GM18861 (cell line): ENCODE measurements around the gene SNCAIP.
"Not testable (repeated sequence)": the region's sequence is repeated elsewhere in the genome, so short reads cannot be mapped to it uniquely, and the experiment has no call there.

Experiments
- ATAC-seq: cut with Tn5 transposase; IDR thresholded peaks from one replicate; pipeline ENCODE4 v1.9.1; 2021; ENCODE audit not compliant: unreplicated experiment

SNCAIP gene

GRCh38 chr5:122457178-122457826 is 145.3 kb downstream of the SNCAIP start:
- ATAC-seq = no peak

GRCh38 chr5:122458278-122458872 is 146.3 kb downstream of the SNCAIP start:
- ATAC-seq = peak; percentile 70

GRCh38 chr5:122462486-122462885 is 150.4 kb downstream of the SNCAIP start:
- no peak for ATAC-seq

GRCh38 chr5:122463221-122463620 is 151.2 kb downstream of the SNCAIP start:
- peak; percentile 65 for ATAC-seq

DNA sequence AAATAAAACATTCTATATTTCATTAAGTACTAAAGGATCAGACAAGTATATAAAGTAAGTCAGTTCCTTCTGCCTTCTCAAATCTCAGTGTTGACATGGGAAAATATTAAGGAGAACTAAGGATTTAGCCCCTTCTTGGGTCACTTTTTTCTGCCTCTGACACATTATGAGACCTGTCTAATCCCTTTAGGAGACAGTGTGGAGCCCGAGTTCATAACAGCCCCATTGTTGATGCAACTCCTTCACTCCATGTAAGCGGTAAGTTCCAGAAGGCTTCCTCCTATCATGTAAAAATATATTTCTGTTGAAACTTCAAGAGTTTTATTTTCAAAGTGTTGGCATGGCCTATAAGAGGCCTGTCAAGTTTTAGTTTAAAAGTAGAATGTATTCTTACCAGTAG is 152.2 kb downstream of the SNCAIP start:
- ATAC-seq = no peak

DNA sequence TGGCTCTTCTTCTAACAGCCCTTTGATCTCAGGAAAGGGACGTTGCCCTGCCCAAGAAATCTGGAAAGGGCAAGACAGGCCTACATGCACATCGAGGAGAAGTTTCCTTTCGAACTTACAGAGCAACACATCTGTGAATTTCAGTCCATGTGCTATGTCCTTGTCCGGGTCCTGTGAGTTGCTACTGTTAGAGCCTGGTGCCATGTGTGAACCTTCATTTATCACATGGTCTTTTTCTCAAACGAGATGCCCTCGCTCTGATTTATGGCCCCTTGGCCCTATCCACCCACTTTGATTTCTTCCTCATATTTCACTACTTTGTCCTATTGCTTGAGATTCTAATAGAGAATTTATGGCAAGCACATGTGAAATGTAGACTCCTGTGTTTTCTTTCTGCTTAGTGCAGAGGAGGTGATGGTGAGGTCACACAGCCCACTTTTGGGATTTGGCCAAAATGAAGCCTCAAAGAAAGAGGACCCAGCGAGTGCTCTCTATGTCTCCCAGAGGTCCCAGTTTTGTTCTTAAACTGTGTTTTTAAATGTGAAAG is 153.1 kb downstream of the SNCAIP start:
- no peak for ATAC-seq

GRCh38 chr5:122465994-122466393 is 154.0 kb downstream of the SNCAIP start:
- ATAC-seq = no peak

- no peak for ATAC-seq
Observed at GRCh38 chr5:122468351-122469116, 156.5 kb downstream of the SNCAIP start.

DNA sequence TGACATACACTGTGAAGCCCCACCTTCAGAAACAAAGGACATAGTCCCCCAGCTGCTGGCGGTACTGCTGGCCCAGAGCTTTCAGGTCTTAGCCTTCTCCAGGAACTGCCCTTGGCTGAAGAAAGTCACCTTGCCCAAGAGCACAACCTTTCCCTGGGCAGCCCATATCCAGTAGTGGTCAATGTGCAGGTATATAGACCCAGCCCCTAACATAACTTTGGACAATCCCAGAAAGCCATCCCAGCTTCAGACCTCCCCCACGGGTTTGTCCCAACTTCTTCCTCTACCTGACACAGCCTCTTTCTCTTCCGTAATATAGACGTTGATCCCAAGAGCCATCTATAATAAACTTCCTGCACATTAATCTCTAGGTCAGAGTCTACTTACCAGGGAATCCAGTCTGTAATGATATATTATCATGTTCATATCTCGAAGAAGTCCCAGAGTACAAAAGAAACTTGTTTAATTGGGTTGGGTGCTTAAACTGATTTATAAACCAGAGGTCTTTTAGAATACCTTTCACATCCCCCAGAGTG is 157.4 kb downstream of the SNCAIP start:
- no peak for ATAC-seq

GRCh38 chr5:122470365-122470764 is 158.3 kb downstream of the SNCAIP start:
- ATAC-seq = no peak

- no peak for ATAC-seq
Observed at GRCh38 chr5:122471031-122471751, 159.2 kb downstream of the SNCAIP start.

GRCh38 chr5:122471752-122472061 is 159.7 kb downstream of the SNCAIP start:
- no peak for ATAC-seq

- ATAC-seq = no peak
Observed at GRCh38 chr5:122473138-122473843, 161.3 kb downstream of the SNCAIP start.

DNA sequence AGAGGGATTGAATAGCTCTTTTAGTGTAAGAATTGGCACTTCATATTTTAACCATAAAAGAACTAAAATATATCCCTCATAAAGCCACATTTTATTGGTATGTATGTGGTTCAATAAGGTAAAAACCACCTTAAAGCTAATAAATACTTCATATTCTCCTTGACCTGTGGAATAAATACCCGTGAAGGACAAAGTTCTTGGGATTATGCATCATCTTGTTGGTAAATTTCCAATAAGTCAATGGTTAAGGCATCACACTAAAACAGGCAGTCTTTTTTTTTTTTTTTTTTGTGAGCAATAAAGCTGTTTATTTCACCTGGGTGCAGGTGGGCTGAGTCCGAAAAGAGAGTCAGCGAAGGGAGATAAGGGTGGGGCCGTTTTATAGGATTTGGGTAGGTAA is 161.9 kb downstream of the SNCAIP start:
- ATAC-seq = no peak

- no peak for ATAC-seq
Observed at GRCh38 chr5:122478741-122479442, 166.9 kb downstream of the SNCAIP start.

DNA sequence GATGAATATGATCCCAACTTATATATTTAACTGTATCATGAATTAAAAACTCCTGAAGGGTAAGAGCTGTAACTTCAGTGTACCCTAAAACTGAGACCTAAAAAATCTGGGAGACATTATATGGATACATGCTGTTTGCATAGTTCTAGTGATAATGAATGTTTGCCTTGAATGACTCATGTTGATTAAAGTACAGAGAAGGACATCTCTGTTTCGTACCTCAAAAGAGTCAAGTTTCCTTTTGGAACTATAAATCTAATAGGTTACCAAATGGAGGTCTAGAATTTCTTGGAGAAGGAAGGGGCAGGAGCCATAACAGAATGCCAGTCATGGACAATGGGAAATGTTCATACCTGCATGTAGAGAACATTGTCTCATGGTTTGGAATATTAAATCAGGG is 168.1 kb downstream of the SNCAIP start:
- no peak for ATAC-seq

DNA sequence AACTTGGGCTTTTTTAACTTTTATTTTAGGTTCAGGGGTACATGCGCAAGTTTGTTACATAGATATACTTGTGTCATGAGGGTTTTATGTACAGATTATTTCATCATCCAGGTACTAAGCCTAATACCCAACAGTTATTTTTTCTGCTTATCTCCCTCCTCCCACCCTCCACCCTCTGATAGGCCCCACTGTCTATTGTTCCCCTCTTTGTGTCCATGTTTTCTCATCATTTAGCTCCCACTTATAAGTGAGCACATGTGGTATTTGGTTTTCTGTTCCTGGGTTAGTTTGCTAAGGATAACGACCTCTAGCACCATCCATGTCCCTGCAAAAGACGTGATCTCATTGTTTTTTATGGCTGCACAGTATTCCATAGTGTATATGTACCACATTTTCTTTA is 172.1 kb downstream of the SNCAIP start:
- no peak for ATAC-seq

DNA sequence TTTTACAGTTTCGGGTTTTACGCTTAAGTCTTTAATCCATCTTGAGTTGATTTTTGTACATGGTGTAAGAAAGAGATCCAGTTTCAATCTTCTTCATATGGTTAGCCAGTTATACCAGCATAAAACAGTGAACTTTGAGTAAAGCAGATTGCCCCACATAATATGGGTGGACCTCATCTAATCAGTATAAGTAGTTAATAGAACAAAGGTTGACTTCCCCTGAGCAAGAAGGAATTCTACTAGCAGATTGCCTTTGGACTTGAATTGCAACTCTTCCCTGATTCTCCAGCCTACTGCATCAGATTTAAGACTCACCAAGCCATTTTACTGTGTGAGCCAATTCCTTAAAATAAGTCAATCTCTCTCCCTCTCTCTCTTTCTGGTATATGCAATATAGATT is 173.2 kb downstream of the SNCAIP start:
- no peak for ATAC-seq

DNA sequence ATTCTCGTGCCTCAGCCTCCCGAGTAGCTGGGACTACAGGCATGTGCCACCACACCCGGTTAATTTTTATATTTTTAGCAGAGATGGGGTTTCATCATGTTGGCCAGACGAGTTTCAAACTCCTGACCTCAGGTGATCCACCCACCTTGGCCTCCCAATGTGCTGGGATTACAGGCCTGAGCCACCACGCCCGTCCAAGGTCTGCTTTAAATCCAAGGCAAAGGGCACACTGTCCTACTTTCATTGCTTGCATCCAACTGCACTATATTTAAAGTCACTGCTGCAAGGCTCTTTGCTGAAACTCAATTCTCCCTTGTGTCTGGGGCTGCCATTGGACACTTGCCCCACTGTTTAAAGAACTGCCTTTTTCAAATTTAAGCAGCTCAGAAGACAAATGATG is 174.6 kb downstream of the SNCAIP start:
- ATAC-seq = not testable (repeated sequence)

DNA sequence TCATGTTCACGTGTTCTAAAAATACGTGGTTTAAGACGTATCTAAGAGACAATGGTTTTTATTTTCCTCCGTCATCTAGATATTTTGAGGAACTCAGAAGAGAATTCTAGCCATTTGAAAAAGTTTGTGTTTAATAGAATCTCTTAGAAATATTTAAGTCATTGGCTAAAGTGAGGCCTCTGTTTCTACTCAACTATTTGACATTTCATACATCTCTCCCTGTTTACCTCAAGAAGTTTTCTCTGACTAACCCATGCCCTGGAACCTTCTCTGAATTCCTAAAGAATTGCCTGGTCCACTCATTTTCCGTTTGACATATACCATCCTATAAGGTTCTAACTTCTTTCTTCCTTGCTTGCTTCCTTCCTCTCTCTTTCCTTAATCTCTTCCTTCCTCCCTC is 178.7 kb downstream of the SNCAIP start:
- no peak for ATAC-seq
